ENCODE measurements around the gene MAS1.

DNA sequence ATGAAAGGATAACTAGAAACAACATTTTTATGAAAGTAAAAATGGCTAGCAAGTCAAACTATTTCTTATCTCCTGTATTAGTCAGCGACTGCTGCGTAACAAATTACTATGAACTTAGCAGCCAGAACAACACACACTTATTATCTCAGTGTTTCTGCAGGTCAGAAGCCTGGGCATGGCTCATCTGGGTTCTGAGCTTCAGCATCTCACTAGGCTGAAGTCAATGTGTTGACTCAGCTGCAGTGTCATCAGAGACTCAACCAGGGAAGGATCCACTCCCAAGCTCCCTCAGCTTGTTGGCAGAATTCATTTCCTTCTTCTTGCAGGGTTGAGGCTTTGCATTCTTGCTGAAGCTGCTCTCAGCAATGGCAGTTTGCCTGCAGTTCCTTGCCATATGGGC lies 44.8 kb downstream of the MAS1 start:
- TF ChIP-seq, protein P1, sequence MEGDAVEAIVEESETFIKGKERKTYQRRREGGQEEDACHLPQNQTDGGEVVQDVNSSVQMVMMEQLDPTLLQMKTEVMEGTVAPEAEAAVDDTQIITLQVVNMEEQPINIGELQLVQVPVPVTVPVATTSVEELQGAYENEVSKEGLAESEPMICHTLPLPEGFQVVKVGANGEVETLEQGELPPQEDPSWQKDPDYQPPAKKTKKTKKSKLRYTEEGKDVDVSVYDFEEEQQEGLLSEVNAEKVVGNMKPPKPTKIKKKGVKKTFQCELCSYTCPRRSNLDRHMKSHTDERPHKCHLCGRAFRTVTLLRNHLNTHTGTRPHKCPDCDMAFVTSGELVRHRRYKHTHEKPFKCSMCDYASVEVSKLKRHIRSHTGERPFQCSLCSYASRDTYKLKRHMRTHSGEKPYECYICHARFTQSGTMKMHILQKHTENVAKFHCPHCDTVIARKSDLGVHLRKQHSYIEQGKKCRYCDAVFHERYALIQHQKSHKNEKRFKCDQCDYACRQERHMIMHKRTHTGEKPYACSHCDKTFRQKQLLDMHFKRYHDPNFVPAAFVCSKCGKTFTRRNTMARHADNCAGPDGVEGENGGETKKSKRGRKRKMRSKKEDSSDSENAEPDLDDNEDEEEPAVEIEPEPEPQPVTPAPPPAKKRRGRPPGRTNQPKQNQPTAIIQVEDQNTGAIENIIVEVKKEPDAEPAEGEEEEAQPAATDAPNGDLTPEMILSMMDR (IDR thresholded peaks at IDR 0.05): no peak
- TF ChIP-seq RAD21 (IDR thresholded peaks at IDR 0.05; ENCODE audit: low read length): no peak
- no peak for TF ChIP-seq TAF1 (IDR thresholded peaks at IDR 0.05; ENCODE audit: borderline replicate concordance, low read depth, low read length)
- TF ChIP-seq EZH2phosphoT487 (IDR thresholded peaks at IDR 0.05; ENCODE audit: borderline replicate concordance, low read depth): no peak
